Nephron (organoid): ENCODE measurements around the gene TEX51.

Source experiments
- H3K27ac Mint-ChIP-seq, 3 experiments: 2 replicates each; pipeline ENCODE4 v1.8.0; 2020; ENCODE audit warnings: mixed read lengths in 3 of 3, mild to moderate bottlenecking in 2 of 3, moderate library complexity in 1 of 3
- H3K27me3 Mint-ChIP-seq: 2 replicates; pipeline ENCODE4 v1.8.0; 2021; ENCODE audit warnings: low read depth, mild to moderate bottlenecking, moderate library complexity, mixed read lengths
- H3K36me3 Mint-ChIP-seq: 2 replicates; pipeline ENCODE4 v1.8.0; 2020; ENCODE audit warnings: low read depth, mixed read lengths
- H3K4me1 Mint-ChIP-seq: 2 replicates; pipeline ENCODE4 v1.8.0; 2020; ENCODE audit warnings: mixed read lengths
- H3K4me3 Mint-ChIP-seq, 3 experiments: 2 replicates each; pipeline ENCODE4 v1.8.0; 2020; ENCODE audit warnings: mild to moderate bottlenecking in 3 of 3, mixed read lengths in 3 of 3, moderate library complexity in 2 of 3
- H3K9me3 Mint-ChIP-seq: 2 replicates; pipeline ENCODE4 v1.8.0; 2020; ENCODE audit warnings: mixed read lengths
- CTCF ChIP-seq, 3 experiments: fragments of 200-600 bp; sonication (generic); IDR thresholded peaks; one replicate each; pipeline ENCODE4 v1.5.0; 2021; ENCODE audit warnings: antibody characterized with exemption in 3 of 3; ENCODE audit not compliant: unreplicated experiment in 3 of 3

The TEX51 gene

GRCh38 chr2:126852361-126852760, 46.3 kb upstream of the TEX51 start:
- no peaks in the 10 kb centered on the region for H3K9me3 Mint-ChIP-seq
- no peak for TF ChIP-seq CTCF (IDR thresholded peaks at IDR 0.05; ENCODE audit: unreplicated experiment in 3 of 3)
- peaks cover 5% of the 10 kb centered on the region for H3K4me1 Mint-ChIP-seq
- no peak overlapping the region for H3K4me3 Mint-ChIP-seq
- peaks cover 14% of the 10 kb centered on the region for H3K27me3 Mint-ChIP-seq
- H3K27ac Mint-ChIP-seq, result no peak overlapping the region
- H3K36me3 Mint-ChIP-seq, result no peaks in the 10 kb centered on the region

GRCh38 chr2:126855606-126856005, 43.1 kb upstream of the TEX51 start:
- TF ChIP-seq CTCF (IDR thresholded peaks at IDR 0.05; ENCODE audit: unreplicated experiment in 3 of 3), result no peak
- H3K4me1 Mint-ChIP-seq, result peaks cover 21% of the 10 kb centered on the region
- H3K4me3 Mint-ChIP-seq, result no peak overlapping the region
- no peaks in the 10 kb centered on the region for H3K9me3 Mint-ChIP-seq
- H3K27ac Mint-ChIP-seq, result no peak overlapping the region
- H3K27me3 Mint-ChIP-seq, result peaks cover 33% of the 10 kb centered on the region
- H3K36me3 Mint-ChIP-seq, result no peaks in the 10 kb centered on the region

GRCh38 chr2:126856403-126856802, 42.3 kb upstream of the TEX51 start:
- peaks cover 21% of the 10 kb centered on the region for H3K4me1 Mint-ChIP-seq
- peaks cover 35% of the 10 kb centered on the region for H3K27me3 Mint-ChIP-seq
- no peak overlapping the region for H3K27ac Mint-ChIP-seq
- H3K4me3 Mint-ChIP-seq, result no peak overlapping the region
- no peaks in the 10 kb centered on the region for H3K36me3 Mint-ChIP-seq
- no peaks in the 10 kb centered on the region for H3K9me3 Mint-ChIP-seq
- no peak for TF ChIP-seq CTCF (IDR thresholded peaks at IDR 0.05; ENCODE audit: unreplicated experiment in 3 of 3)

- Mint-ChIP-seq H3K36me3 (no peaks in the 10 kb centered on the region), H3K9me3 (no peaks in the 10 kb centered on the region), H3K27ac (no peak overlapping the region), H3K4me3 (no peak overlapping the region), H3K27me3 (peaks cover 35% of the 10 kb centered on the region), H3K4me1 (peaks cover 21% of the 10 kb centered on the region)
- TF ChIP-seq CTCF (IDR thresholded peaks at IDR 0.05; ENCODE audit: unreplicated experiment in 3 of 3), result no peak
These were observed 41.2 kb upstream of the TEX51 start for GRCh38 chr2:126857502-126857901.

- Mint-ChIP-seq H3K9me3 (no peaks in the 10 kb centered on the region), H3K27ac (no peak overlapping the region), H3K36me3 (no peaks in the 10 kb centered on the region), H3K4me3 (no peak overlapping the region), H3K27me3 (peaks cover 35% of the 10 kb centered on the region), H3K4me1 (peaks cover 21% of the 10 kb centered on the region)
- TF ChIP-seq CTCF (IDR thresholded peaks at IDR 0.05; ENCODE audit: unreplicated experiment in 3 of 3), result no peak
These were observed 40.7 kb upstream of the TEX51 start for GRCh38 chr2:126858013-126858412.

GRCh38 chr2:126858436-126858835, 40.3 kb upstream of the TEX51 start:
- Mint-ChIP-seq H3K36me3 (no peaks in the 10 kb centered on the region), H3K9me3 (no peaks in the 10 kb centered on the region), H3K27me3 (peaks cover 35% of the 10 kb centered on the region), H3K4me3 (no peak overlapping the region), H3K4me1 (peaks cover 21% of the 10 kb centered on the region), H3K27ac (no peak overlapping the region)
- no peak for TF ChIP-seq CTCF (IDR thresholded peaks at IDR 0.05; ENCODE audit: unreplicated experiment in 3 of 3)
